NCI-H2227 (cell line): ENCODE results near the gene SMIM20.

Experiments
- DNase-seq: peaks from one replicate; lab custom pipeline; 2025; ENCODE audit not compliant: unreplicated experiment; lab: John Stamatoyannopoulos, UW

The SMIM20 gene

DNA sequence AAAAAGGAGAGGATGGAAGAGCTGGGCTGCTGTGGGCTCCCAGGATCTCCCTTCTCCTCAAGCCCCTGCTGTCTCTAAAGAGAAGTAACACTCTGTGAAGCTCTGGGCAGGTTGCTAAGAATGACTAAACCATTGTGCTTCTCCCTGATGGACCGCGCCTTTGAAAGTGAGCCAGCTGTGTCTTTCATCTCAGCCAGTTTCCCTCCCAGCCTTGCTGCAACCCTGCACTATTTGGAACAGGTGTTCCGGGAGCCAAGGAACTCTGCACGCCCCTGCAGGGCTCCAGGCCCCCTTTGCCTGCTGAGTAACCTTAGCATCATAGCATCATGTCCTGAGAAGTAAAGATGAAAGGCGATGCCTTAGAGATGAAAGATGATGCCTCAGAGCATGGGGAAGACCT is 39.7 kb downstream of the SMIM20 start:
- DNase-seq, result no peak

GRCh38 chr4:25954293-25954904 is 40.4 kb downstream of the SMIM20 start:
- DNase-seq, result no peak

GRCh38 chr4:25955705-25956104 is 41.7 kb downstream of the SMIM20 start:
- no peak for DNase-seq

GRCh38 chr4:25956260-25956659 is 42.2 kb downstream of the SMIM20 start:
- DNase-seq, result no peak

DNA sequence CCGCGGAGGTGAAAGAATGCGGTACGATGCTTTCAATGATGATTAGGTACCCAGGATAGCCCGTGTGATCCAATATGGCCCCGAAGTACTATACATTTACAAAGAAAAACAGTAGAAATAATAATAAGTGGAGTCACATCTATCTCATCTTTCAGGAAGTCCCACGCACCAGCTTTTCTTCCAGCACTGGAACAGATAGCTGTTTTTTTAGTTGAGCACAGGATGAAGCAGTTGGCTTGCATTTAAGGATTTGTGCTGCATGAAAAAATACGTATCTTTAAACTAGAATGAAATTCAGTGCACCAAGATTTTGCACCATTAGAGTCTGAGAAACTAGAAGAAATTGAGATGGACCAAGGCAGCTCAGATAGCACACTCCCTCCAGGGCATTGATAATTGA is 44.1 kb downstream of the SMIM20 start:
- DNase-seq, result no peak

DNA sequence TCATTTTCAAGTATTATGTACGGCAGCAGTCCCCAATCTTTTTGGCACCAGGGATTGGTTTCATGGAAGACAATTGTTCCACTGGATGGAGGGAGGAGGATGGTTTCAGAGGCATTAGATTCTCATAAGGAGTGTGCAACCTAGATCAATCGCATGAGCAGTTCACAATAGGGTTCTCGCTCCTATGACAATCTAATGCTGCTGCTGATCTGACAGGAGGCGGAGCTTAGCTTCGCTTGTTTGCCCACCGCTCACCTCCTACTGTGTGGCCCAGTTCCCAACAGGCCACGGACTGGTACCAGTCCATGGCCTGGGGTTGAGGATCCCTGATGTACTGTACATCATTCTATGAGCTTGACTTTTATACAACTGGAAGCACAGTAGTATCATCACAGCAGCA is 48.4 kb downstream of the SMIM20 start:
- DNase-seq, result no peak

DNA sequence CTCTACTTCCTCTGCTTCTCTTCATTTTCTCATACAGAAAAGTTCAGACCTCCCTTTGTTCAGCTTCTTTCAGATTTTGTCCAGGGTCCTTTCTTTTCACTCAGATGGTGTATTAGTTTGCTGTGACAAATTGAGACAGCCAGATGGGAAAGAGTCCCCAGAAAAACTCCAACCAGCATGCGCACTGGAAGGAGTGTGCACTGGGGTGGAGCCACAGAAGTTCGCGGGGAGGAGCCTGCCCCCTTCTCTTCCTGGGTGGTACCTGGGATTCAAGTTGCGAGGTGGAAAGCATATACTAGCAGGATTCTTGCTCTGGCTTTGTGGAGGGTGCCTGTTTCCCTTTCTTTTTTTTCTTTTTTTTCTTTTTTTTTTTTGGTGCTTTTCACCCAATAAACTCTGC is 51.6 kb downstream of the SMIM20 start:
- no peak for DNase-seq

DNA sequence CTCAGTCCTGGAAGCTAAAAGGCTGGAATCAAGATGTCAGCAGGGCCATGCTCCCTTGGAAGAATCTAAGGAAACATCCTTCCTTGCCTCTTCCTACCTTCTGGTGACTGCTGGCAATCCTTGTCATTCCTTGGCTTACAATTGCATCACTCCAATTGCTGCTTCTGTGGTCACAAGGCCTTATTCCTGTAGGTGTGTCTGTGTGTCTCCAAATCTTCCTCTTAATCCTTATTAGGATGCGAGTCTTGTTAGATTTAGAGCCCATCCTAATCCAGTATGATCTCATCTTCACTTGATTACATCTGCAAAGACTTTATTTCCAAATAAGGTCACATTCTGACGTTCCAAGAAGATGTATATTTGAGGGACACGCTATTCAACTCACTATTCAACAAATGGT is 52.2 kb downstream of the SMIM20 start:
- DNase-seq, result no peak

DNA sequence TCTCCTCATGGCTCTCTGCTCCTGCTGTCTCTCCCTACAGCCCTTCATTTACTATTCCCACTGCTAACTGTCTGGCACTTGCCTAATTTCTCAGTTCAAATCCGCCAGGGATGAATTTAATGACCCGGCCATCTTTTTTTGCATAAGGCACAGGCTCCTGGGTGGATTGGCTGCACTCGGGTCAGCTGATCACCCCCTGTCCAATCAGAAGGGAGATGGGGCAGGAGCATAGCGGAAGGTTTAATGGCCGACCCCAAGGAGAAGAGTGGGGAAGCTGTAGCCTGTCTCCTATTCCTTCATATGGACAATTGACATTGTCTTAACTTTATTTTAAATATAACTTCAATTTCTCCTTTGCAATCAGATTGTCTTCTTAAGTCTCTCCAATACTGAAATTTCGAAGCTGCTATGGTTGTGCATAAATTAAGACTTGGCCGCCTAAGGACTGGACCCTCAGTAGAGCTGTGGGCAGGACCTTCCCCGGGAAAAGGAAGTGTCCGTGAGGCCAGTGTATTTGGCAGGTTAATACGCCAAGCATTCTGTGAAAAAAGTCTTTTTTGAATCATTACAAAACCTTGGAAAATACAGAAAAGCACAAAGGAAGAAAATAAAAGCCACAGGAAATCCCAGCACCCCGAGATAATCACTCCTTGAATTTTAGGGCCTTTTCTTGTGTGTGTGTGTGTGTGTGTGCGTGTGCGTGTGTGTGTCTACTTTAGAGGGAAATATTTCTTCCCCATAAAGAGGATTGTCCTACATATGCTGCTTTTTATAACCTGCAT is 55.5 kb downstream of the SMIM20 start:
- DNase-seq, result no peak

GRCh38 chr4:25970226-25970675 is 56.2 kb downstream of the SMIM20 start:
- no peak for DNase-seq

- DNase-seq, result no peak
Measured at GRCh38 chr4:25970691-25971432, 56.8 kb downstream of the SMIM20 start.

DNA sequence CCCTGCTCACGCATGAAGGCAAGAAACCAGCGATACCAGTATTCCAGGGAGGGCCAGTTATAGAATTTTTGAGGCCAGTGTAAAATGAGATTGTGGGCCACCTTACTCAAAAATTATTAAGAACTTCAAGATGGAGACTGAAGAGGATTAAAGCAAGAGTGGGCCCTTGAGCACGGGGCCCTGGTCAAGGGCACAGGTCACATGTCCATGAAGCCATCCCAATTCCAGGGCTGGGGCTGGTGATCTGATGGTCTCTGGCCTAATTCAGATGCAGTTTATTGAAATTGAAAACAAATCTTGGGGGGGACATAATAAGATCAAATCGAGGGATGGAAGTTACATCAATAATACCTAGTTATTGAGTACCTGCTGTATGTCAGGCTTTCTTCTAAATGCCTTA is 58.3 kb downstream of the SMIM20 start:
- no peak for DNase-seq

GRCh38 chr4:25972984-25973745 is 59.1 kb downstream of the SMIM20 start:
- no peak for DNase-seq

DNA sequence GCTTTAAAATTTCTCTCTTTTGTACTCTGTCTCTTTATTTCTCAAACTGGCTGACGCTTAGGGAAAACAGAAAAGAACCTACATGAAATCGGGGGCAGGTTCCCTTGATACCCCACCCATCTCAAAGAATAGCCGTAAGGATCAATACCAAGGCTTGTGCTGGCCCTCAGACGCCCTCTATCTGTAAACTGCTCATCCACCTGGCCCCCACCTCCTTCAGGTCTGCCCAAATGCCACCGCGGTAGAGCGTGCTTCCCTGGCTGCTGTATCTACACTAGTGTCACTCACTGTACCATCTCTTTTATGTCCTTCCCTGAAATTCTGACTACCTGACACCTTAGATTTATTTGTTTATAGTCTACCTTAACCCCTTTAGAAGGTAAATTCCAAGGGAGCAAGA is 62.8 kb downstream of the SMIM20 start:
- no peak for DNase-seq

DNA sequence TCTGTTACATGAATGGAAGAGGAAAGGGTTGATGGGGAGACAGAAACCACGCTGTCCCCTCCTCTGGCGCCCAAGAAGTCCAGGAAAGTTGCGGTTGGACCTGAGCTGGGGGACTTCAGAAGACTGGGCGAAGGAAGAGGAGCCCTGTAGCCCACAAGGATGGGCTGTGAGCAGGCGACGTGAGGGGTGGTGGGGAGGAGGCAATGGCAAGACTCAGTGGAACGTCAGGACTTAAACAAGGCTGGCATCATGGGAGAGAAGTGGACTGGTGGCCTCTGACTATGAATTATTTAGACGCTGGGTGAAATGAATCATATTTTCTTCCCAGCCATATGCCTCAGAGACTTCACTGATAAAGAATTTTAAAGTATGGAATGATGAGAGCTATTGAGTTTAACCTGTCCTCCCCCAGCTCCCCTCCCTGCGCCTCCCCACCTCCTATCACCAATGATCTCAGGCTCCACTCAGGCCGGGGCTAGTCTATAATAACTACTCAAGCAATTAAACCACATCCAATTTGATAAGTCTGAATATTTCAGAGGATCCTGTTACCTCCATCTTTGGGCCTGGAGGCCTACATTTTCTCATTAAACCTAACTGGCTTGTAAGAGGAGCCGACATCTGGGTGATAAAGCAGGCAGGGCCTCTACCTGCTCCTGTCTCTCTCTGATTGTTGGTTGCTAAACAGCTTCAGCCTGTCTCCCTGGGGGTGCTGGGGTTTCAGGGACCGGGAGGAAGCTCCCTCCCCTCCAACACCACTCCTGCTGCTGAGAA is 63.6 kb downstream of the SMIM20 start:
- DNase-seq, result no peak

DNA sequence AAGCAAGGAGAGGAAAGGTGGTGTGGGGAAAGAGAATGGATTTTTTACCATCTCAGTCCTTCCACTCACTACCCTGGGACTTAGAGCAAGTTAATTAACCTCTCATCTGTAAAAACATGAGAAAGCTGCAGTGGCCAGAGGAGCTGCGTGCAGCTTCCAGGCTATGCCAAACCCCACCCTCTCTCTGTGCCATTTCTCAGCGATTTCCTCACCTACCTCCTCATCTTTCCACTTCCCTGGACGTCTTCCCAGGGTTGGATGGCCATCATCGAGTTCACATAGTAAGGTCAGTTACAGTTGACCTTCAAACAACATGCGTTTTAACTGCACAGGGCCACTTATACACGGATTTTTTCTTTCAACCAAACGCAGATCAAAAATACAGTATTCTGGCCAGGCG is 64.3 kb downstream of the SMIM20 start:
- DNase-seq, result no peak
